Measurements from ENCODE around the gene SLC66A2.

DNA sequence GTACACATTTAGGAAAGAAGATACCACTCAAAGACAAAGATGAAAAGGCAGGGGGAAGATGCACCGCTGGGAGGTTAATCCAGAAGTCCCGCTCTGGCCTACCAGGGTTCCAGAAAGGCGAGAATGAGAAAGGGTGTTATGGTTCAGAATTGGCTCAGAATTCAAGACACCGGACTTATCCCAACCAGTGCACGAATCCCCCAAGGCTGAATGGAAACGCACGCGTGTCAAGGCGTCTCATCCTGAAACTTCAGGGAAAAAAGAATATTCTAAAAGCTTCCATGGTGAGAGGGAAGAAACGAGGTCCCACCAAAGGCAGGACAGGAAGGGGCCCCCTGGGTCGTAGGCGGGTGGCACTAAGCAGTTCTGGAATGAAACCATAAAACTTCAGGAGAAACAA is 71.9 kb downstream of the SLC66A2 start:
- TF ChIP-seq CREB1 (IDR thresholded peaks at IDR 0.05; ENCODE audit: low read depth) (no peak), RAD21 (IDR thresholded peaks at IDR 0.05; ENCODE audit: low read depth) (no peak)
